Measurements from ENCODE around the gene MEIOSIN.
"Not testable (repeated sequence)": the region's sequence is repeated elsewhere in the genome, so short reads cannot be mapped to it uniquely, and the experiment has no call there.

DNA sequence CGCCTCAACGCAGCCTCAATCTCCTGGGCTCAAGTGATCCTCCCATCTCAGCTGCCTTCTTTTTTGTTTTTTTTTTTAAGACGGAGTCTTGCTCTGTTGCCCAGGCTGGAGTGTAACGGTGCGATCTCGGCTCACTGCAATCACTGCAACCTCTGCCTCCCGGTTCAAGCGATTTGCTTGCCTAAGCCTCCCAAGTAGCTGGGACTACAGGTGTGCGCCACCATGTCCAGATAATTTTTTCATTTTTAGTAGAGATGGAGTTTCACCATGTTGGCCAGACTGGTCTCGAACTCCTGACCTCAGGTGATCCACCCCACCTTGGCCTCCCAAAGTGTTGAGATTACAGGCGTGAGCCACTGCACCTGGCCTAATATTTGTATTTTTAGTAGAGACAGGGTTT lies 13.2 kb upstream of the MEIOSIN start:
- not testable (repeated sequence) for TF ChIP-seq POLR2A (IDR thresholded peaks at IDR 0.05)
- TF ChIP-seq, protein P1, sequence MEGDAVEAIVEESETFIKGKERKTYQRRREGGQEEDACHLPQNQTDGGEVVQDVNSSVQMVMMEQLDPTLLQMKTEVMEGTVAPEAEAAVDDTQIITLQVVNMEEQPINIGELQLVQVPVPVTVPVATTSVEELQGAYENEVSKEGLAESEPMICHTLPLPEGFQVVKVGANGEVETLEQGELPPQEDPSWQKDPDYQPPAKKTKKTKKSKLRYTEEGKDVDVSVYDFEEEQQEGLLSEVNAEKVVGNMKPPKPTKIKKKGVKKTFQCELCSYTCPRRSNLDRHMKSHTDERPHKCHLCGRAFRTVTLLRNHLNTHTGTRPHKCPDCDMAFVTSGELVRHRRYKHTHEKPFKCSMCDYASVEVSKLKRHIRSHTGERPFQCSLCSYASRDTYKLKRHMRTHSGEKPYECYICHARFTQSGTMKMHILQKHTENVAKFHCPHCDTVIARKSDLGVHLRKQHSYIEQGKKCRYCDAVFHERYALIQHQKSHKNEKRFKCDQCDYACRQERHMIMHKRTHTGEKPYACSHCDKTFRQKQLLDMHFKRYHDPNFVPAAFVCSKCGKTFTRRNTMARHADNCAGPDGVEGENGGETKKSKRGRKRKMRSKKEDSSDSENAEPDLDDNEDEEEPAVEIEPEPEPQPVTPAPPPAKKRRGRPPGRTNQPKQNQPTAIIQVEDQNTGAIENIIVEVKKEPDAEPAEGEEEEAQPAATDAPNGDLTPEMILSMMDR (IDR thresholded peaks at IDR 0.05): not testable (repeated sequence)

Data from Peyer's patch (tissue), 4 donors.